Measurements from ENCODE around the gene PTAR1.
"Not testable (repeated sequence)": the region's sequence is repeated elsewhere in the genome, so short reads cannot be mapped to it uniquely, and the experiment has no call there.

Gene PTAR1

GRCh38 chr9:69759421-69760277 lies at the start of gene PTAR1:
PTAR1 (minus strand) TSS chr9:69760011; CDS start chr9:69759938, 73 bp downstream.
- DNase-seq, result peak; percentile 72 to 90

GRCh38 chr9:69809304-69809863 lies 49.6 kb upstream of the PTAR1 start:
- DNase-seq, result peak in 1 of 2 experiments; percentile 26

GRCh38 chr9:69806627-69807026 lies 46.8 kb upstream of the PTAR1 start:
- no peak for DNase-seq

GRCh38 chr9:69805962-69806515 lies 46.2 kb upstream of the PTAR1 start:
- no peak for DNase-seq

GRCh38 chr9:69801989-69802388 lies 42.2 kb upstream of the PTAR1 start:
- no peak for DNase-seq

GRCh38 chr9:69800027-69800426 lies 40.2 kb upstream of the PTAR1 start:
- not testable (repeated sequence) for DNase-seq

- not testable (repeated sequence) for DNase-seq
These were observed 39.7 kb upstream of the PTAR1 start for GRCh38 chr9:69799521-69799920.

- DNase-seq, result no peak
These were observed 38.9 kb upstream of the PTAR1 start for GRCh38 chr9:69798744-69799143.

GRCh38 chr9:69797675-69798074 lies 37.9 kb upstream of the PTAR1 start:
- no peak for DNase-seq

- DNase-seq, result no peak
These were observed 34.5 kb upstream of the PTAR1 start for GRCh38 chr9:69794356-69794755.

GRCh38 chr9:69785757-69786156 lies 25.9 kb upstream of the PTAR1 start:
- DNase-seq, result no peak

- no peak for DNase-seq
These were observed 13.4 kb upstream of the PTAR1 start for GRCh38 chr9:69773258-69773657.

- DNase-seq, result no peak
These were observed 12.1 kb upstream of the PTAR1 start for GRCh38 chr9:69771775-69772418.

GRCh38 chr9:69768716-69769115 lies 8.9 kb upstream of the PTAR1 start:
- no peak for DNase-seq

GRCh38 chr9:69768101-69768500 lies 8.3 kb upstream of the PTAR1 start:
- DNase-seq, result no peak

GRCh38 chr9:69763862-69764261 lies 4.1 kb upstream of the PTAR1 start:
- DNase-seq, result not testable (repeated sequence)

- DNase-seq, result no peak
These were observed 2.7 kb upstream of the PTAR1 start for GRCh38 chr9:69762527-69762926.

- peak in 1 of 2 experiments; percentile 82 for DNase-seq
These were observed 433 bp upstream of the PTAR1 start for GRCh38 chr9:69760278-69760610.

GRCh38 chr9:69759021-69759420 lies 790 bp downstream of the PTAR1 start:
- peak in 1 of 2 experiments; percentile 59 for DNase-seq

GRCh38 chr9:69757996-69758675 lies 1.7 kb downstream of the PTAR1 start:
- DNase-seq, result peak in 1 of 2 experiments; percentile 31

- DNase-seq, result no peak
These were observed 4.6 kb downstream of the PTAR1 start for GRCh38 chr9:69755205-69755604.

GRCh38 chr9:69753830-69754229 lies 6.0 kb downstream of the PTAR1 start:
- DNase-seq, result no peak

GRCh38 chr9:69750085-69750484 lies 9.7 kb downstream of the PTAR1 start:
- DNase-seq, result no peak

All from SW 1271 (cell line).